ENCODE measurements around the gene SINHCAF.

Gene SINHCAF

DNA sequence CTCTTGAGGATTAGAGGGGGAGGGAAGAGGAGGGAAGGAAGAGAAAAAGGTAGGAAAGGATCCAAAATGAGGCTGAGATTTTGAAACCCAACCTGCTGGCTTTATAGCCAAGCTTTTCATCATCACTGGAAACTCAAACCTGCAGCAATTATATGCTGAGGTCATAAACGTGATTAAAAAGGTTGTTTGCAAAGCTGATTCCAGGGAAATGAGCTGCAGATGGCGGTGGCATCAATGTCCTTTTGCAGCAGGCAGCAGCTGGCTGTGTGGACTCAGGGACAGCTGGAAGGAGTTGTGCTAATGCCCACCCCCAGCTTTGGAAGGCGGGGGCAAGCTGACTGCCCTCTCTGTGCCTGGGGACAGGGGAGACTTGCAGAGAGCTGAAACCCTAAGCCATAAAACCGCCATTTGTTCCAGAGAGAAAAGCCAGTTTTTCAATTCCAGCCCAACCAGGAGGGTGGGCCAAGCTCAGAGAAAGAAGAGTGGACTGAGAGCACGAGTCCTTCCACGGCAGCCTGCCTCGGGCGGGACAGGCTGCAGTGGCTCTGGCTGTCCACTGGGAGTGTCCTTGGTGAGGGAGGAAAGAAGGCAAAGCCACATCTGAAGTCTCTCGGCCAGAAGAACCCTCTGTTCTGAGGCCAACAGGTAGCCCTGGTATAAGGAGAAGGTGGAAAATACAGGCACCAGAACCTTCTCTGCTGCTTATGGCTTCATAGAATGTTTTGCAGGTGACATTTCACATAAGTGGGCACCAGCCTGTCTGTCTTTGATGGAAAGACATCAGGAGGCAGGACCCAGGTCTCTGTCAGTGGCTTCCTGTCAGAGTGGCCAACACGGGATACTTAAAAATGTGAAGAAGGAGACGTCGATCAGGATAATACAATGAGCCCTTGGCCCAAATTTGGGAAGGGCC is 90.7 kb downstream of the SINHCAF start:
- FAIRE-seq (no peak), DNase-seq (ENCODE audit: insufficient read length) (no peak)
- TF ChIP-seq POLR2AphosphoS5 (IDR thresholded peaks at IDR 0.05; ENCODE audit: low read depth, low read length) = no peak
- no peak for TF ChIP-seq POLR2A (IDR thresholded peaks at IDR 0.05; ENCODE audit: low read depth, low read length)
- TF ChIP-seq TAF1 (IDR thresholded peaks at IDR 0.05; ENCODE audit: borderline replicate concordance, low read depth, low read length) = no peak

DNA sequence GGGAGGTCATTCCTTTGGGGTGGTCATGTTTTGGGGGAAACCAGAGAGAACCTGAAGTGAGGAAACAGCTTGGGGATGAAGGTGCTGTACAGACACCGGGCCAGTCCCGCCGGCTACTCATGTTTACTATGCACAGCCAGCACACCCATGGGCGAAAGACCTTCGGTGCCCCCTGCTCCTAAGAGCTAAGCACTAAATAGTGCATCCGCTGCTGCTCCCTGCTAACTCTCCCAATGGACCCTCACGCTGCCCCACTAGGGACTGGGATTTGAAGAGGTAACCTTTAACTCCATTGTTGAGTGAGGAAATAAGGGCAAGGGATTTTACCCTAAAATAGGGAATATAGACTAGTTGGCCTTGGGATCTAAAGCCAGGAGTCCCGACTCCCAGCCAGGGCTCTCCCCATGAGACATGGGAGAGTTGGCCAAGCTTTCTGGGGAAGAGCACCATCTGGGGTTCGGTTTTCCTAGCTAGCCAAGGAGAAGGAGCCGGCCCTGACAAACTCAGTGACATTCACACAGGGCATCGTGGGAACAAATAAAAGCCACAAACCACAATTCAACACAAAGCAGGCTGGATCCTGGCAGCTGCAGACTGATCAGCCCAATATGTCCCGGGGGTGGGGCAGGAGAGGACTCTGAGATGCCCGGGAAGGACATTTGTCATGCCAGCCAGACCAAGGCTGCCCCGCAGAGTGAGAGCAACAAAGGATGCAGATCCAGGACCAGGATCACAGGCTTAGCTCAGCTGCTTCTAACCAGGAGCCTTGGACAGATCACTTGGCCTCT is 91.7 kb downstream of the SINHCAF start:
- TF ChIP-seq POLR2A (IDR thresholded peaks at IDR 0.05; ENCODE audit: low read depth, low read length) = no peak
- no peak for TF ChIP-seq TAF1 (IDR thresholded peaks at IDR 0.05; ENCODE audit: borderline replicate concordance, low read depth, low read length)
- TF ChIP-seq POLR2AphosphoS5 (IDR thresholded peaks at IDR 0.05; ENCODE audit: low read depth, low read length) = no peak
- DNase-seq (ENCODE audit: insufficient read length) = no peak
- no peak for FAIRE-seq

DNA sequence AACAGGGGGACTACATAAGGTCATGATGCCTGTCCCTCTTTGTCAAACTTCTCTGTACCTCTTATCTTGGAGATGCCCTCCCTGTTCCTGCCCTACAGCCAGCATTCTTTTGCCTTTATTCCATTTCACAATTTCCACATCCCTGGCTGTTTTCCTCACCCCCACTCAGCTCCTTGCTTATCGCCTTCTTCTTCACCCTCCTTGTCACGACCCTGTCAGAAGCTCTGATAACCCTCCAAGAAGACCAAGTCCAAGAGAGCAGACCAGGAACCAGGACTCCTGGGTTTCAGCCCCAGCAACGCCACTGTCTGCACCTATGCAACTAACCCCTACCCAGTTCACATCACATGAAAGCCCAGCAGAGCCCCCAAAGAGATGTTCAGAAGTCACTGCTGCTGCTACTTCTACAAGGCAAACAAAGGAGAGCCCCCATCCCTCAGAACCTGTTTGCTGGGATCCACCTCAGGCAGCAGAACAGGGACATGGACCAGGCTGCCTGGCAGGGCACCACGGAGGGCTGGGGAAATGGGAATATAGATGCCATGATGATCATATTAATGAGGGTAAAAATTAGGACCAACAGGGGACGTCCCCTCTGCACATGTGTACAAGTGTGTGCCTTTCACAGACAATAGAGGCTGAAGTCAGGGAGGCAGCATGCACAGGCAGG is 92.8 kb downstream of the SINHCAF start:
- FAIRE-seq (no peak), DNase-seq (ENCODE audit: insufficient read length) (no peak)
- no peak for TF ChIP-seq POLR2A (IDR thresholded peaks at IDR 0.05; ENCODE audit: low read depth, low read length)
- TF ChIP-seq TAF1 (IDR thresholded peaks at IDR 0.05; ENCODE audit: borderline replicate concordance, low read depth, low read length) = no peak
- no peak for TF ChIP-seq POLR2AphosphoS5 (IDR thresholded peaks at IDR 0.05; ENCODE audit: low read depth, low read length)

DNA sequence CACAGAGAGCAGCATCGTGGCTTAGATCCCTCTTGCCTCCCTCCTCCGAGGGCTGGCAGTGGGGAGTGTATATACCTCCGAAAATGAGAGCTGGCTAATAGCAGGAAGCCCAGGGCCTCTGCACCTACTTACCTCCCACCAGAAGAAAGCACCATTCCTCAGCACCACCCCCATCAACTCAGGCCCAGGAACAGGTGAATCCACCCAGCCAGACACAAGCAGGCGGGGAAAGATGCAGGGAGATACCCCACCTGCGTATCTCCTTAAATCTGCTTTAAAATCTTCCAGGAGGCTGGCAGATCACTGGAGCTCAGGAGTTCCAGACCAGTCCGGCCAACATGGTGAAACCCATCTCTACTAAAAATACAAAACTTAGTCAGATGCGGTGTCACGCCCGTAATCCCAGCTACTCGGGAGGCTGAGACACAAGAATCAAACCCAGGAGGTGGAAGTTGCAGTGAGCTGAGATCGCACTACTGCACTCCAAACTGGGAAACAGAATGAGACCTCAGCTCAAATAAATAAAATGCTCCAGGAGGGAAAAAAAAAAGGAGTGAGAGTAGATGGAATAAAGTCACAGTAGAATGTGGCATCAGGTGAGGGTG is 93.5 kb downstream of the SINHCAF start:
- no peak for FAIRE-seq
- no peak for DNase-seq (ENCODE audit: insufficient read length)
- TF ChIP-seq POLR2AphosphoS5 (IDR thresholded peaks at IDR 0.05; ENCODE audit: low read depth, low read length) (no peak), TAF1 (IDR thresholded peaks at IDR 0.05; ENCODE audit: borderline replicate concordance, low read depth, low read length) (no peak), POLR2A (IDR thresholded peaks at IDR 0.05; ENCODE audit: low read depth, low read length) (no peak)

DNA sequence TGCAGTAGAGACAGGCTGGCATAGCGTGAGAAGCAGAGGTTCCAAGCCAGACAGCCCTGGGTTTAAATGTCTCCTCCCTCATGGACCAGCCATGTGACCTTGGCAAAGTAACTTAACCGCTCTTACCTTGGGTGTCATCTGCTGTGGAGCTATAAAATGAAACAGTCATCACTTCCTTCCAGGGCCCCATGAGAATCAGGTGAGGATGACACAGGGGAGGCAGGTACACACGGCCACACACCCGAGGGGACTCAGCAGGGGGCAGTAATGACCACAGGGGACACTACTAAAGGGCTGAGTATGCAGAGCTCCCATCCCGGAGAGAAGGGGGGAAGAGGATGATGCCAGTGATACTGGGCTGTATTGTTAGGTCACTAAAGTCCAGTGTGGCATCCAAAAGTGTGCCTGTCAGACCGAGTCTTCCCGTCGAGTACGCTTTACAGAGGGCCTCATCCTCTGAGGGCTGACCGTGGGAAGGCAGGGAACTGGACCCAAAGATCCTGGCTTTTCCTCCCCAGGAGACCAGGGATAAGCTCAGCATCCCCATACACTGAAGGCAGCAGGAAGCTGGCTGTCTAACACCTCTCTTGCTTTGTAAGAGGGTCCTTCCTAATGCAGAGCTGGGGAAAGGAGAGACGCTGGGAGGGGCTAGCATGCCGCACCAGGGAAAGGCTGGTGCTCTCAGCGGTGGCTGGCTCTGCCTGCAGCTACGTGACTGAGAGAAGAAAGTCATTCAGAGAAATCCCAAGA is 94.2 kb downstream of the SINHCAF start:
- FAIRE-seq (no peak), DNase-seq (ENCODE audit: insufficient read length) (no peak)
- TF ChIP-seq POLR2AphosphoS5 (IDR thresholded peaks at IDR 0.05; ENCODE audit: low read depth, low read length) = no peak

Data from GM12892 (cell line).